SK-N-SH treated with all-trans-retinoic acid at 6 μM for 48 hours (cell line): ENCODE measurements around the gene ARHGAP24.

Experiments used
- ZNF565 ChIP-seq: fragments of 450-650 bp; formaldehyde crosslinking; conservative IDR thresholded peaks from 2 replicates; pipeline ENCODE4 v1.5.0; 2020; ENCODE audit warnings: low read depth, mild to moderate bottlenecking, moderate library complexity
- ZNF8 ChIP-seq: fragments of 450-650 bp; formaldehyde crosslinking; IDR thresholded peaks from 2 replicates; pipeline ENCODE4 v1.5.0; 2020; ENCODE audit warnings: mild to moderate bottlenecking, moderate library complexity

GRCh38 chr4:85769009-85769408 lies 294.1 kb downstream of the ARHGAP24 start:
- TF ChIP-seq ZNF8 (CRISPR knock-in tag) (no peak), ZNF565 (CRISPR knock-in tag) (no peak)
